Colonic mucosa (tissue), 4 donors: ENCODE results near the gene FBXW9. TPM values are rescaled to one million over a fixed set of nuclear protein-coding genes. Genes with fewer than 3 reads are reported as not detected.

Experiments used
- DNase-seq: peaks from one replicate; pipeline ENCODE4 v3.0.0-alpha.2; 2020
- H3K27ac ChIP-seq: fragments of 200-600 bp; one replicate; pipeline ENCODE4 v1.8.0; 2021
- H3K27me3 ChIP-seq: fragments of 200-600 bp; one replicate; pipeline ENCODE4 v1.8.0; 2021
- H3K36me3 ChIP-seq: fragments of 200-600 bp; one replicate; pipeline ENCODE4 v1.8.0; 2021
- H3K4me1 ChIP-seq: fragments of 200-600 bp; one replicate; pipeline ENCODE4 v1.8.0; 2021; ENCODE audit warnings: mild to moderate bottlenecking
- H3K4me3 ChIP-seq: fragments of 200-600 bp; one replicate; pipeline ENCODE4 v1.8.0; 2021
- H3K9ac ChIP-seq, 2 donors: one replicate each; pipeline ENCODE4 v1.7.0; 2013; ENCODE audit warnings: control low read depth in 2 of 2, low read depth in 2 of 2, low read length in 2 of 2
- H3K9me3 ChIP-seq: fragments of 200-600 bp; one replicate; pipeline ENCODE4 v1.8.0; 2021
- CTCF ChIP-seq: fragments of 200-600 bp; IDR thresholded peaks from one replicate; pipeline ENCODE4 v1.8.0; 2022; ENCODE audit warnings: antibody characterized with exemption, mild to moderate bottlenecking
- intact Hi-C: fragments of 100-400 bp; cut with DNase I; formaldehyde crosslinking; loops from one replicate; pipeline ENCODE4 v1.14.1; 2022
- total RNA-seq, 2 donors: library from RNA; stranded (reverse); fragmentation: NEBNext Ultra II Directional in 1 of 2; extraction: Animal tissue kit (Norgen Biotek cat#: 25700) in 1 of 2; gene quantifications; one replicate each; pipeline ENCODE4 v1.2.1, GENCODE V29; 2021
- donor health status: healthy.
- donor health status: DM: no; HTN: no; CAD: no.
- donor health status: DM: no; HTN: no; CAD: no.

FBXW9 gene
- total RNA-seq, 2 donors from 2014 or later: 6.5 to 10.3 TPM

GRCh38 chr19:12666265-12667048, 30.0 kb downstream of the FBXW9 start, which contains the start of the genes MAN2B1 and WDR83:
Gene MAN2B1 (minus strand): TSS chr19:12666742. CDS start chr19:12666701, 41 bp downstream.
Gene WDR83 (plus strand): TSS chr19:12666807. CDS start chr19:12669791, 2,984 bp downstream.
- intact Hi-C loops: loop anchor here (5.0 kb wide), 1 partner anchor 104 kb away; no protein-coding TSS in a partner anchor
- Histone ChIP-seq H3K27me3 (no peaks in the 10 kb centered on the region), H3K9me3 (no peaks in the 10 kb centered on the region), H3K4me1 (peaks cover 16% of the 10 kb centered on the region), H3K9ac (peak within 1 kb of the TSS; percentile 90 to 96), H3K36me3 (no peaks in the 10 kb centered on the region), H3K27ac (peak within 1 kb of the TSS; percentile 71), H3K4me3 (peak within 1 kb of the TSS; percentile 97)
- no peak for TF ChIP-seq CTCF
- peak; percentile 81 for DNase-seq

GRCh38 chr19:12665671-12666264, 30.7 kb downstream of the FBXW9 start:
- Histone ChIP-seq H3K27ac (peak overlapping the region; percentile 71), H3K4me1 (peaks cover 16% of the 10 kb centered on the region), H3K9ac (peak overlapping the region; percentile 90 to 96), H3K9me3 (no peaks in the 10 kb centered on the region), H3K36me3 (no peaks in the 10 kb centered on the region), H3K27me3 (no peaks in the 10 kb centered on the region), H3K4me3 (peak overlapping the region; percentile 97)
- no peak for TF ChIP-seq CTCF
- no peak for DNase-seq
- intact Hi-C loops: loop anchor here (5.0 kb wide), 1 partner anchor 103 kb away; no protein-coding TSS in a partner anchor

- H3K36me3 ChIP-seq: no peaks in the 10 kb centered on the region
- H3K4me1 ChIP-seq: peaks cover 12% of the 10 kb centered on the region
- DNase-seq: peak; percentile 49
- no peaks in the 10 kb centered on the region for H3K9me3 ChIP-seq
- H3K27ac ChIP-seq: peak overlapping the region; percentile 71
- no peaks in the 10 kb centered on the region for H3K27me3 ChIP-seq
- no peak for TF ChIP-seq CTCF
- peak overlapping the region in 1 of 2 donors; percentile 96 for H3K9ac ChIP-seq
- intact Hi-C loops: loop anchor here (5.0 kb wide), 1 partner anchor 103 kb away; no protein-coding TSS in a partner anchor
- peak overlapping the region; percentile 97 for H3K4me3 ChIP-seq
Observed at GRCh38 chr19:12665281-12665573, 31.2 kb downstream of the FBXW9 start.

- TF ChIP-seq CTCF: no peak
- peak; percentile 54 for DNase-seq
- Histone ChIP-seq H3K9me3 (no peaks in the 10 kb centered on the region), H3K4me1 (peaks cover 11% of the 10 kb centered on the region), H3K27me3 (no peaks in the 10 kb centered on the region), H3K4me3 (no peak overlapping the region), H3K9ac (no peak overlapping the region), H3K36me3 (no peaks in the 10 kb centered on the region), H3K27ac (no peak overlapping the region)
- intact Hi-C loops: loop anchor here (5.0 kb wide), 1 partner anchor 102 kb away; no protein-coding TSS in a partner anchor
Observed at GRCh38 chr19:12664406-12665280, 31.8 kb downstream of the FBXW9 start.

- DNase-seq: no peak
- no peaks in the 10 kb centered on the region for H3K4me1 ChIP-seq
- no peaks in the 10 kb centered on the region for H3K36me3 ChIP-seq
- H3K27ac ChIP-seq: no peak overlapping the region
- H3K9ac ChIP-seq: no peak overlapping the region
- no peak overlapping the region for H3K4me3 ChIP-seq
- H3K9me3 ChIP-seq: no peaks in the 10 kb centered on the region
- intact Hi-C loops: no loop called here
- TF ChIP-seq CTCF: no peak
- H3K27me3 ChIP-seq: no peaks in the 10 kb centered on the region
Observed at GRCh38 chr19:12660980-12661379, 35.5 kb downstream of the FBXW9 start.
